RWPE1 (cell line): Measurements from ENCODE around the gene LYZL1.
"Not testable (repeated sequence)": the region's sequence is repeated elsewhere in the genome, so short reads cannot be mapped to it uniquely, and the experiment has no call there.

Experiments used
- CTCF ChIA-PET: fragments of 350-600 bp; sonication (Branson Sonifier 250); formaldehyde crosslinking; extraction: SDS; loops from one replicate; lab custom pipeline; 2021; lab: Yijun Ruan, JAX
- POLR2A ChIA-PET: fragments of 400-600 bp; formaldehyde crosslinking; extraction: SDS; loops from one replicate; lab custom pipeline; 2020; ENCODE audit warnings: antibody characterized with exemption; ENCODE audit not compliant: low non-redundant PET; lab: Yijun Ruan, JAX
- DNase-seq: peaks from one replicate; pipeline ENCODE4 v3.0.0; 2012; ENCODE audit warnings: low spot score
- H3K27ac ChIP-seq: fragments of 450-650 bp; 2 replicates; pipeline ENCODE4 v1.5.1; 2017
- TF ChIP-seq, protein P1 (sequence below): fragments of 450-650 bp; conservative IDR thresholded peaks from 2 replicates; pipeline ENCODE4 v1.5.1; 2017; ENCODE audit warnings: low read depth, mild to moderate bottlenecking

Gene LYZL1

DNA sequence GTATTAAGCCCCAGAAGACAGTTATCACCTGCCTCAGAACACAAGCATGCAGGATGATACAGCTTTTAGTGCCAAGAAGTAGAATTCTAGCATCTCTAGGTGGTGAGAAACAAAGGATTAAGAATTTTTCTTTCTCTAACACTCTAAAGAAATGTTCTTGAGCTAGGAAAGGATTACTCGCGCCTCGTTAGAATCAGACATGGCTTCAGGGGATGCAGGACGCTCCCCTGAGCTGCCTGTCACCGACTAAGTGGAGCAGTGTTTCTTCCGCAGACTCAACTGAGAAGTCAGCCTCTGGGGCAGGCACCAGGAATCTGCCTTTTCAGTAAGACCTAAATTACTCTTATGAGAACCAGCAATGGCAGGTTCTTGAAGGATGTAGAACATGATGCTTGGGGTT, at the start of gene LYZL1:
TSS of gene LYZL1 (plus strand) at position 165 of the 400 bp plus-strand sequence. CDS start 2,798 bp downstream, outside the sequence.
- H3K27ac ChIP-seq, DNase-seq, CTCF ChIA-PET, POLR2A ChIA-PET: not testable (repeated sequence)

- peak; percentile 13 for DNase-seq
- TF ChIP-seq, protein P1, sequence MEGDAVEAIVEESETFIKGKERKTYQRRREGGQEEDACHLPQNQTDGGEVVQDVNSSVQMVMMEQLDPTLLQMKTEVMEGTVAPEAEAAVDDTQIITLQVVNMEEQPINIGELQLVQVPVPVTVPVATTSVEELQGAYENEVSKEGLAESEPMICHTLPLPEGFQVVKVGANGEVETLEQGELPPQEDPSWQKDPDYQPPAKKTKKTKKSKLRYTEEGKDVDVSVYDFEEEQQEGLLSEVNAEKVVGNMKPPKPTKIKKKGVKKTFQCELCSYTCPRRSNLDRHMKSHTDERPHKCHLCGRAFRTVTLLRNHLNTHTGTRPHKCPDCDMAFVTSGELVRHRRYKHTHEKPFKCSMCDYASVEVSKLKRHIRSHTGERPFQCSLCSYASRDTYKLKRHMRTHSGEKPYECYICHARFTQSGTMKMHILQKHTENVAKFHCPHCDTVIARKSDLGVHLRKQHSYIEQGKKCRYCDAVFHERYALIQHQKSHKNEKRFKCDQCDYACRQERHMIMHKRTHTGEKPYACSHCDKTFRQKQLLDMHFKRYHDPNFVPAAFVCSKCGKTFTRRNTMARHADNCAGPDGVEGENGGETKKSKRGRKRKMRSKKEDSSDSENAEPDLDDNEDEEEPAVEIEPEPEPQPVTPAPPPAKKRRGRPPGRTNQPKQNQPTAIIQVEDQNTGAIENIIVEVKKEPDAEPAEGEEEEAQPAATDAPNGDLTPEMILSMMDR = no peak
- no peak overlapping the region for H3K27ac ChIP-seq
- POLR2A ChIA-PET = no interaction called here
- CTCF ChIA-PET = interaction anchor here (0.6 kb wide), 2 partner anchors 117 to 205 kb away, joined by 3 read pairs; no protein-coding TSS in a partner anchor
Measured at GRCh38 chr10:29239569-29240472, 49.0 kb upstream of the LYZL1 start.

DNA sequence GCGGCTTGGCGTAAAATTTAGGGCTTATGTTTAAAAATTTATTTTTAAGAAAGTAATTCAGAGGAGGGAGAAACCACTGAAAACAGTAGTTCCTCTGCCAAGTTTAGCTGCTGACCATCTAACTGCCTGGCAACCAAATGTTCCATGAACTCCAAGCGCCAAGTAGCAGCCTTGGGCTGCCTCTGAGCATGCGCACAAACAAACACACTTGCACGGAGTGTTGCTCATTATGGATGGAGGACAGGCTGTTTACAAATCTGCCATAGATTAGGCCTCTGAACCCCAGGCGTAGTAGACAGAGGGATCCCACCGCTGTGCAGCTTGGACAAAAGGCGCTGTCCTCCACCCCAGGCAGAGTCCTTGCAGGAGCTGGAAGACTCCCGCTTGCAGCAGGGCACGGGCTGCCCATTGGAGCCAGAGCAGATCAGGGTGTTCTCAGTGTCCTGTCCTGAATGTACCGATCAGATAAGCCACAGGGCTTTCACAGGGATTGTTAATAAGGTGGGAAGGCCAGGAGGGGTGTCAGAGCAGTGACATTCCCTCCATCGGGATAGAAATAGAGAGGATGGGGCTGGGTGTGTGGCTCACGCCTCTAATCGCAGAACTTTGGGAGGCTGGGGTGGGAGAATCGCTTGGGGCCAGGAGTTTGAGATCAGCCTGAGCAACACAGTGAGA, 47.7 kb upstream of the LYZL1 start:
- DNase-seq = no peak
- CTCF ChIA-PET = no interaction called here
- TF ChIP-seq, protein P1 = no peak
- no peak overlapping the region for H3K27ac ChIP-seq
- POLR2A ChIA-PET = no interaction called here

DNA sequence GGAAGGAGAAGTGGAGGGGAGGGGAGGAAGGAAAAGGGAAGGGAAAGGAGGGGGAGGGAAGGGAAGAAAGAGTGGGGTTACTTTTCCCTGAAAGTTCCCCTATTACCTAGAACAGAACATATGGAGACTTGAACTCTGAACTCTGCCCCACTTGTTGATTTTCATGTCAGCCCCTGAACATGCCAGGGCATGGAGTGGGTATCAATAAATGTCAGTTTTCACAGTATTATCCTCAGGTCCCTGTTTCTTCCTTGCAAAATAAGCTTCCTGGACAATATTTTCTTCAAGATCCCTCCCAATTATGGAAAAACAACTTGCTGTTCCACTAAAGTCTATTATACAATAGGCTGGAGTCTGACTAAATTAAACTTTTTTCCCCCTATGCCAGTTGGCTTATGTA, 46.9 kb upstream of the LYZL1 start:
- DNase-seq = no peak
- H3K27ac ChIP-seq = no peak overlapping the region
- TF ChIP-seq, protein P1 = no peak
- ChIA-PET CTCF (no interaction called here), POLR2A (no interaction called here)

DNA sequence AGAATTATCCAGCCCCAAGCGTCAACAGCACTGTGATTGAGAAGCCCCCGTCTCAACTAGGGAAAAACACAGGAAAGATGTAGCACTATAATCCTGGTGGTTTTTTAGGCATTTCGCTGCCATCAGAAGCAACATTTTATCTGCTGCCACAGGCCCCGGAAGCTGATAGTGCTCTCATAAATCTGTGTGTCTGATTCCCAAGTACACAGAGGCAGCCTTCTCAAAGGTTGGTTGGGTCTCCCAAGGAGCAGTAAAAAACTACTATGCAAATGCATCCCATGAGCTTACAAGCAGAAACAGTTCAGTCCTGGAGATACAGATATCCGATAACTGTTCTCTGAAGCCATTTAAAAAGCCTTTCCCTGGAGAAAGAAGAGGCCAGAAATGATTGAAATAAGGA, 45.8 kb upstream of the LYZL1 start:
- DNase-seq = no peak
- TF ChIP-seq, protein P1 = no peak
- POLR2A ChIA-PET = no interaction called here
- CTCF ChIA-PET = interaction anchor here (0.6 kb wide), 1 partner anchor 101 kb away, joined by 3 read pairs; no protein-coding TSS in a partner anchor
- H3K27ac ChIP-seq = no peak overlapping the region

- CTCF ChIA-PET = interaction anchor here (0.6 kb wide), 1 partner anchor 21 kb away, joined by 4 read pairs; no protein-coding TSS in a partner anchor
- DNase-seq = no peak
- TF ChIP-seq, protein P1 = no peak
- POLR2A ChIA-PET = no interaction called here
- H3K27ac ChIP-seq = no peak overlapping the region
Measured at GRCh38 chr10:29243750-29244149, 45.1 kb upstream of the LYZL1 start.

DNA sequence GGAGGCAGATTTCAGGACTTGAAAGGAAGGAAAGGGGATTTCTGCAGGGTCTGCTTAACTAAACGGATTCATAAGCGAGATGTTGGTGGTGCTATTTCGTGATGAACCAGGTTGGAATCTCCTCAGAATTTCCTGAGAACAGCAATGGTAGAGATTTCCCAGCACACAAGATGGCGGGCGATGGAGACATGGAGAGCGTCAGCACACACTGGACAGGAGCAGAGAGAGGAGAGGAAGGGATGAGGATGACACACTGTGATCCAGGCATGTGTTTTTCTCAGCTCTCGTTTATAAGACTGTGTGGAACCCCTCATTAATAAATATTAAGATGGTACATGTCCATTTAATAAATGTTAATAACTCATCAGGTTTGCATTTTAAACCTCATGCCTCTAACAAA, 43.9 kb upstream of the LYZL1 start:
- ChIA-PET POLR2A (no interaction called here), CTCF (no interaction called here)
- DNase-seq = no peak
- TF ChIP-seq, protein P1 = no peak
- no peak overlapping the region for H3K27ac ChIP-seq
